Astrocyte (in vitro differentiated cells and primary cell): ENCODE measurements around the gene TRIM50. TPM values are rescaled to one million over a fixed set of nuclear protein-coding genes. Genes with fewer than 3 reads are reported as not detected.
"Not testable (repeated sequence)": the region's sequence is repeated elsewhere in the genome, so short reads cannot be mapped to it uniquely, and the experiment has no call there.

Experiments used
- DNase-seq: peaks from one replicate; pipeline ENCODE4 v3.0.0-alpha.2; 2010; ENCODE audit warnings: low read depth
- FAIRE-seq: peaks from 2 replicates; lab custom pipeline; 2011; peaks lifted over from hg19 to GRCh38; lab: Jason Lieb, UNC
- H2AFZ ChIP-seq: 2 replicates; pipeline ENCODE4 v1.6.0; 2012; ENCODE audit warnings: low read depth, low read length, inconsistent platforms
- H3K27ac ChIP-seq: 2 replicates; pipeline ENCODE4 v1.5.1; 2011; ENCODE audit warnings: low read depth, low read length, inconsistent platforms
- H3K27me3 ChIP-seq: 2 replicates; pipeline ENCODE4 v1.6.0; 2011; ENCODE audit warnings: low read length, inconsistent platforms; ENCODE audit not compliant: insufficient read depth
- H3K36me3 ChIP-seq: 2 replicates; pipeline ENCODE4 v1.5.1; 2011; ENCODE audit warnings: low read length, inconsistent platforms; ENCODE audit not compliant: insufficient read depth
- H3K4me1 ChIP-seq: 2 replicates; pipeline ENCODE4 v1.5.1; 2011; ENCODE audit warnings: low read length, inconsistent platforms; ENCODE audit not compliant: insufficient read depth
- H3K4me2 ChIP-seq: 2 replicates; pipeline ENCODE4 v1.6.0; 2012; ENCODE audit warnings: low read length, inconsistent platforms
- H3K4me3 ChIP-seq: 2 replicates; pipeline ENCODE4 v1.5.1; 2011; ENCODE audit warnings: low read depth, mild to moderate bottlenecking, low read length, inconsistent platforms; ENCODE audit not compliant: insufficient read depth
- H3K79me2 ChIP-seq: 2 replicates; pipeline ENCODE4 v1.6.0; 2012; ENCODE audit warnings: mild to moderate bottlenecking, low read length, inconsistent platforms; ENCODE audit not compliant: insufficient read depth
- H3K9ac ChIP-seq: 2 replicates; pipeline ENCODE4 v1.6.0; 2012; ENCODE audit warnings: mild to moderate bottlenecking, low read length, inconsistent platforms
- H3K9me3 ChIP-seq: 2 replicates; pipeline ENCODE4 v1.5.1; 2012; ENCODE audit warnings: low read depth, mild to moderate bottlenecking, low read length, inconsistent platforms; ENCODE audit not compliant: insufficient read depth
- H4K20me1 ChIP-seq: 2 replicates; pipeline ENCODE4 v1.6.0; 2012; ENCODE audit warnings: low read length, inconsistent platforms; ENCODE audit not compliant: insufficient read depth
- H3K27ac Mint-ChIP-seq: one replicate; pipeline ENCODE4 v1.8.0; 2021; ENCODE audit warnings: mild to moderate bottlenecking, mixed read lengths; ENCODE audit not compliant: unreplicated experiment
- H3K27me3 Mint-ChIP-seq: one replicate; pipeline ENCODE4 v1.8.0; 2021; ENCODE audit warnings: low read depth, mixed read lengths; ENCODE audit not compliant: unreplicated experiment
- H3K36me3 Mint-ChIP-seq: one replicate; pipeline ENCODE4 v1.8.0; 2021; ENCODE audit warnings: low read depth, mixed read lengths; ENCODE audit not compliant: unreplicated experiment
- H3K4me1 Mint-ChIP-seq: one replicate; pipeline ENCODE4 v1.8.0; 2021; ENCODE audit warnings: low read depth, mixed read lengths; ENCODE audit not compliant: unreplicated experiment
- H3K4me3 Mint-ChIP-seq: one replicate; pipeline ENCODE4 v1.8.0; 2021; ENCODE audit warnings: mild to moderate bottlenecking, moderate library complexity, mixed read lengths; ENCODE audit not compliant: unreplicated experiment
- H3K9me3 Mint-ChIP-seq: one replicate; pipeline ENCODE4 v1.8.0; 2021; ENCODE audit warnings: mild to moderate bottlenecking, mixed read lengths; ENCODE audit not compliant: unreplicated experiment
- EZH2 ChIP-seq: IDR thresholded peaks from 2 replicates; pipeline ENCODE4 v1.6.1; 2012; ENCODE audit warnings: mild to moderate bottlenecking, low read length, inconsistent platforms; ENCODE audit not compliant: insufficient read depth
- total RNA-seq: library from RNA; stranded (reverse); gene quantifications from 2 replicates; pipeline ENCODE4 v1.2.1, GENCODE V29; 2021
- TF ChIP-seq, protein P1 (sequence below): IDR thresholded peaks from 2 replicates; pipeline ENCODE4 v1.5.1; 2011; ENCODE audit warnings: low read depth, mild to moderate bottlenecking, inconsistent platforms, low read length, moderate library complexity; ENCODE audit not compliant: insufficient read depth

TRIM50 gene
- total RNA-seq, 1 donor from 2014 or later: not detected

DNA sequence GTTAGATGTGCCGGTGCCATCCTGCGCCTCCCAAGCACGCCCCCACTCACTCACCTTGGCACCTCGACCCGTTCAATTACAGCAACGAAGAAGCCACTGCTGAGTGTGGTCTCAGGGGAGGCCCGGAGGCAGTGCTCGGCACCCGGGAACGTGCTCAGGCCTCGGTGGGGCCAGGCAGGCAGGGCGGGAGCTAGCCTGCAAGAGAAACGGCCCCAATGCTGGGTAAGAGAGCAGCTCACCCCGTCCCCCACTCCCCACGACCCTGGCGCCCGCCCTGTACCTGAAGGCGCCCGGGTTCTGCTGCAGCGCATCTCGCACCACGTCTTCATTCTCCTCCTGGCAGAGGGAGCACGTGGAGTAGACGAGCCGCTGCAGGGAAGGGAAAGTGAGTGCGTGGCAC is 24.3 kb downstream of the TRIM50 start:
- Histone ChIP-seq H3K9me3 (no peaks in the 10 kb centered on the region), H3K4me2 (no peak overlapping the region), H3K27ac (no peak overlapping the region), H3K9ac (no peak overlapping the region), H3K4me1 (no peaks in the 10 kb centered on the region), H4K20me1 (no peaks in the 10 kb centered on the region), H3K79me2 (no peaks in the 10 kb centered on the region), H3K36me3 (no peaks in the 10 kb centered on the region), H2AFZ (no peak overlapping the region), H3K4me3 (no peak overlapping the region), H3K27me3 (no peaks in the 10 kb centered on the region)
- Mint-ChIP-seq H3K9me3 (no peaks in the 10 kb centered on the region), H3K27ac (no peak overlapping the region), H3K27me3 (peaks cover 2% of the 10 kb centered on the region), H3K36me3 (peaks cover 6% of the 10 kb centered on the region), H3K4me3 (no peak overlapping the region), H3K4me1 (peaks cover 4% of the 10 kb centered on the region)
- TF ChIP-seq EZH2: no peak
- TF ChIP-seq, protein P1, sequence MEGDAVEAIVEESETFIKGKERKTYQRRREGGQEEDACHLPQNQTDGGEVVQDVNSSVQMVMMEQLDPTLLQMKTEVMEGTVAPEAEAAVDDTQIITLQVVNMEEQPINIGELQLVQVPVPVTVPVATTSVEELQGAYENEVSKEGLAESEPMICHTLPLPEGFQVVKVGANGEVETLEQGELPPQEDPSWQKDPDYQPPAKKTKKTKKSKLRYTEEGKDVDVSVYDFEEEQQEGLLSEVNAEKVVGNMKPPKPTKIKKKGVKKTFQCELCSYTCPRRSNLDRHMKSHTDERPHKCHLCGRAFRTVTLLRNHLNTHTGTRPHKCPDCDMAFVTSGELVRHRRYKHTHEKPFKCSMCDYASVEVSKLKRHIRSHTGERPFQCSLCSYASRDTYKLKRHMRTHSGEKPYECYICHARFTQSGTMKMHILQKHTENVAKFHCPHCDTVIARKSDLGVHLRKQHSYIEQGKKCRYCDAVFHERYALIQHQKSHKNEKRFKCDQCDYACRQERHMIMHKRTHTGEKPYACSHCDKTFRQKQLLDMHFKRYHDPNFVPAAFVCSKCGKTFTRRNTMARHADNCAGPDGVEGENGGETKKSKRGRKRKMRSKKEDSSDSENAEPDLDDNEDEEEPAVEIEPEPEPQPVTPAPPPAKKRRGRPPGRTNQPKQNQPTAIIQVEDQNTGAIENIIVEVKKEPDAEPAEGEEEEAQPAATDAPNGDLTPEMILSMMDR: no peak
- FAIRE-seq (no peak), DNase-seq (no peak)

DNA sequence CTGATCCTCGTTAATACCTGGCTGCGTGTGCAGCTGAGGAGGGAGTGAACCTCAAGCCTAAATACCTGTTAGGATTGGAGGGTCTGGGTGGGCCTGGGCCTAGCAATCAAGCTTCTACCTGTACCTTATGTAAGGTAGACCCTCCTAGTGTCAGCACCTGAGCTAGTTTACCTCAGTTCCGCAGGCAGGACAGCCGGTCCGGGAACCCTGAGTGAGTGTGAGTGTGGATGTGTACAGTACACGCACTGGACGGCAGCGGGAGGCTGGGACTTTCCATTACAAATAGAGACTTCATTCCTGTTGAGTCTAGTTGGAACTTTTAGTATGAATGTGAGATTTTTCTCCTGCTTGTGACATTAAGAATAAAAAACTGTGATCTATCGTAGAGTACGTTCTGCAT is 25.0 kb downstream of the TRIM50 start:
- not testable (repeated sequence) for FAIRE-seq, H3K4me1 ChIP-seq, H3K79me2 ChIP-seq, H3K4me2 ChIP-seq, H3K27ac Mint-ChIP-seq, DNase-seq, H4K20me1 ChIP-seq, H3K4me3 ChIP-seq, H2AFZ ChIP-seq, H3K4me1 Mint-ChIP-seq, H3K4me3 Mint-ChIP-seq, H3K36me3 ChIP-seq, H3K27me3 Mint-ChIP-seq, H3K27me3 ChIP-seq, H3K9ac ChIP-seq, H3K9me3 Mint-ChIP-seq, H3K27ac ChIP-seq, H3K36me3 Mint-ChIP-seq, H3K9me3 ChIP-seq

DNA sequence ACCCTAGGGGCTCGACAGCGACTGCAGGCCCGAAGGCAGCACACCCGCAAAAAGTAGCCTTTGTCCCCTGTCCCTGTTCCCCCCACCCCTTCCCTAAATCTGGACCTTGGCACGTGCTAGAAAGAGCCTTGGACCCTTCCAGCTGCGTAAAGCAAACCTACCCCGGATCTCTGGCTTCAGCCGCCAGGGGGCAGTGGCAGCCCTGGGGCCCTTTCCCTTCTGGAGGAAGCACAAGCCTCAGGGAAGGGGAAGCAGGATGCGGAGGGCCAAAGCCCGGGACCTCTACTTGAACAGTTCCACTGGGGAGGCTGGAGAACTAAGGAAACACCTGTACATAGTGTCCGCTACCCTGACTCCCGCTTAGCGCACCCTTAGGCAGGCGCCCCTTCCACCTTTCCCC is 26.8 kb downstream of the TRIM50 start:
- H3K36me3 ChIP-seq, H3K27ac ChIP-seq, FAIRE-seq, H3K9ac ChIP-seq, H3K4me2 ChIP-seq, H3K4me3 ChIP-seq, H4K20me1 ChIP-seq, H3K27me3 ChIP-seq, H3K36me3 Mint-ChIP-seq, H3K27ac Mint-ChIP-seq, H3K4me1 Mint-ChIP-seq, DNase-seq, H3K9me3 Mint-ChIP-seq, H2AFZ ChIP-seq, H3K27me3 Mint-ChIP-seq, H3K4me1 ChIP-seq, H3K4me3 Mint-ChIP-seq, H3K9me3 ChIP-seq, H3K79me2 ChIP-seq: not testable (repeated sequence)

DNA sequence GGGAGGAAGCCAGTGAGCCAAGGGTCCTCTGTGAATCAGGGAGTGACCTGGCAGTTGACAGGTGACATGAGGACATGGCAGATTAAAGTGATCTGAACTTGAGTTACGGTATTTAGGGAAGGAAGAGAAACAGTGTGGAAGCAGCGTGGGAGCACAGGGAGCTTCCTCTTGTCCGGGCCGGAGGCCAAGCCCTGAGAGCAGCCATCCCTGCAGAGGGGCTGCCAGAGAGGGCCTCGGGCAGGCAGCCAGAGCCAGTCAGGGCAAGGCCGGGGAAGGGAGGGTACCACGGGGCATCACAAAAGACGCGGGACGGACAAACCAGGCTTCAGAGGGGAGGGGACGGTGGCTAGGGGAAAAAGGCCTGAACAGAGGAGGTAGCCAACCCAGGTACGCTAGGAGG is 28.1 kb downstream of the TRIM50 start:
- not testable (repeated sequence) for H3K27ac Mint-ChIP-seq, H3K9ac ChIP-seq, FAIRE-seq, H4K20me1 ChIP-seq, H3K79me2 ChIP-seq, H3K4me2 ChIP-seq, H3K36me3 ChIP-seq, H3K27ac ChIP-seq, H3K9me3 Mint-ChIP-seq, H2AFZ ChIP-seq, H3K4me3 Mint-ChIP-seq, H3K27me3 ChIP-seq, H3K4me3 ChIP-seq, H3K4me1 Mint-ChIP-seq, H3K27me3 Mint-ChIP-seq, DNase-seq, H3K9me3 ChIP-seq, H3K36me3 Mint-ChIP-seq, H3K4me1 ChIP-seq

DNA sequence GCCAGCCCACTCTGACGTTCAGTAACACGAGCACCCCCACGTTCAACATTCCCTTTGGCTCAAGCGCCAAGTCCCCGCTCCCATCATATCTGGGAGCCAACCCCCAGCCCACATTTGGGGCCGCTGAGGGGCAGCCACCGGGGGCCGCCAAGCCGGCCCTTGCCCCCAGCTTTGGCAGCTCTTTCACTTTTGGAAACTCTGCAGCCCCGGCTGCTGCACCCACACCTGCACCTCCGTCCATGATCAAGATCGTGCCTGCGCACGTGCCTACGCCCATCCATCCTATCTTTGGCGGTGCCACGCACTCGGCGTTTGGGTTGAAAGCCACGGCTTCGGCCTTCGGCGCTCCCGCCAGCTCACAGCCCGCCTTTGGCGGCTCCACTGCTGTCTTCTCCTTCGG is 30.2 kb downstream of the TRIM50 start:
- not testable (repeated sequence) for H3K4me1 Mint-ChIP-seq, H3K4me3 Mint-ChIP-seq, H3K4me2 ChIP-seq, H3K27me3 Mint-ChIP-seq, H3K27ac ChIP-seq, H3K9me3 ChIP-seq, H3K36me3 Mint-ChIP-seq, H3K36me3 ChIP-seq, H3K9me3 Mint-ChIP-seq, H3K4me1 ChIP-seq, H3K27me3 ChIP-seq, H3K4me3 ChIP-seq, DNase-seq, H3K27ac Mint-ChIP-seq, H3K9ac ChIP-seq, H4K20me1 ChIP-seq, H3K79me2 ChIP-seq, H2AFZ ChIP-seq, FAIRE-seq
